ENCODE results near the gene MYO15B. TPM values are rescaled to one million over a fixed set of nuclear protein-coding genes. Genes with fewer than 3 reads are reported as not detected.

MYO15B gene
- total RNA-seq, 1 donor from 2014 or later: 285 TPM

DNA sequence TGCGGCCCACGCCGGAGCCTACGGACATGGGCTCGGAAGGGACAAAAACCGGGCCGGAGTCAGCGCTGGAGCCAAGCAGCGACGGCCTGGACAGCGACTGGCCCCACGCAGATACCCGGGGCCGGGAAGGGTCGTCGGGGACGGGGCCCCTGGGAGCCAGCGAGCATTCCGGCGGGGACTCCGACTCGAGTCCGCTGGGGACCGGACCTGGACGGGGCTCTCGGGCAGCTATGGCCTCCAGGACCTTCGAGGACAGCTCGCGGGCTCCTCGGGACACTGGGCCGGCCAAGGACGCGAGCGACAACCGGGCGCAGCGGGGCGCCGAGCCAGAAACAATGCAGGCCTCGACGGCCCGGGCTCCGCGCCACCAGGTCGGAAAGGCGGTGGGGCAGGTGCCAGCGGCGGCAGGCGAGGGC is 1.0 kb downstream of the MYO15B start:
- Histone ChIP-seq H3K36me3 (no peaks in the 10 kb centered on the region), H3K27me3 (no peaks in the 10 kb centered on the region), H3K9me3 (no peaks in the 10 kb centered on the region), H3K27ac (peak overlapping the region; percentile 86 to 87), H3K4me3 (peak overlapping the region; percentile 71 to 79), H3K4me1 (no peaks in the 10 kb centered on the region)
- DNase-seq (ENCODE audit: low spot score in 2 of 2): peak in 1 of 2 donors; percentile 76
- TF ChIP-seq, protein P1, sequence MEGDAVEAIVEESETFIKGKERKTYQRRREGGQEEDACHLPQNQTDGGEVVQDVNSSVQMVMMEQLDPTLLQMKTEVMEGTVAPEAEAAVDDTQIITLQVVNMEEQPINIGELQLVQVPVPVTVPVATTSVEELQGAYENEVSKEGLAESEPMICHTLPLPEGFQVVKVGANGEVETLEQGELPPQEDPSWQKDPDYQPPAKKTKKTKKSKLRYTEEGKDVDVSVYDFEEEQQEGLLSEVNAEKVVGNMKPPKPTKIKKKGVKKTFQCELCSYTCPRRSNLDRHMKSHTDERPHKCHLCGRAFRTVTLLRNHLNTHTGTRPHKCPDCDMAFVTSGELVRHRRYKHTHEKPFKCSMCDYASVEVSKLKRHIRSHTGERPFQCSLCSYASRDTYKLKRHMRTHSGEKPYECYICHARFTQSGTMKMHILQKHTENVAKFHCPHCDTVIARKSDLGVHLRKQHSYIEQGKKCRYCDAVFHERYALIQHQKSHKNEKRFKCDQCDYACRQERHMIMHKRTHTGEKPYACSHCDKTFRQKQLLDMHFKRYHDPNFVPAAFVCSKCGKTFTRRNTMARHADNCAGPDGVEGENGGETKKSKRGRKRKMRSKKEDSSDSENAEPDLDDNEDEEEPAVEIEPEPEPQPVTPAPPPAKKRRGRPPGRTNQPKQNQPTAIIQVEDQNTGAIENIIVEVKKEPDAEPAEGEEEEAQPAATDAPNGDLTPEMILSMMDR (IDR thresholded peaks at IDR 0.05): no peak
- intact Hi-C loops (cut with DNase I): loop anchor here (1.0 kb wide), 2 partner anchors 63 to 162 kb away; partner anchors contain the start of gene LLGL2

DNA sequence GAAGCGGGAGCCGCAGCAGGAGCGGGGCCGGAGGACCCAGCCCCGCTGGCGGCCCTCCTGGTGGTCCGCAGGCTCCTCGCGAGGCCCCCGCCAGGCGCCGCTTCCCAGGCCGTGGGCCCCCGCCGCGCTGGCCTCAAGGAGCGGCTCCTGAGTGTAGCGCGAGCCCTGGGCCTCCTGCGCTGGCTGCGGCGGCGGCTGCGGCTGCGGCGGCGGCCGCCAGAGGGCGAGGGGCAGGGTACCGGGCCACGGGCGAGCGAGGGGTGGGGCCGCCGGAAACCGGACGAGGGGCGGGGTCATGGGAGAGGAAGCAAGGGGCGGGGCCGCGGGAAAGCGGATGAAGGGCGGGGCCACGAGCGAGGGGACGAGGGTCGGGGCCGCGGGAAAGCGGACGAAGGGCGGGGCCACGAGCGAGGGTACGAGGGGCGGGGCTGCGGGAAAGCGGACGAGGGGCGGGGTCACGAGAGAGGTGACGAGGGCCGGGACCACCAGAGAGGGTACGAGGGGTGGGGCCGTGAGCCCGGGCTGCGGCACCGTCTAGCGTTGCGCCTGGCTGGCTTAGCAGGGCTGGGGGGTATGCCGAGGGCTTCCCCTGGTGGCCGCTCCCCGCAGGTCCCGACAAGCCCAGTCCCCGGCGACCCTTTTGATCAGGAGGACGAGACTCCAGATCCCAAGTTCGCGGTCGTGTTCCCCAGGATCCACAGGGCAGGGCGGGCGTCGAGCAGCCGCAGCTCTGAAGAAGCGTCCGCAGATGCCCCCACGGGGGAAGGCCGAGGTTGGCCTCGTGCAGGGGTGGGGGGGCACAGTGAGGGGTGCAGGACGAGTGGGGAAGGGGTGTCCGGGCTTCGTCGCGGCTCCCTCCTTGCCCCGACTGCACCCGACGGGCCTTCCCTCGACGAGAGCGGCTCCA is 1.7 kb downstream of the MYO15B start:
- Histone ChIP-seq H3K4me1 (no peaks in the 10 kb centered on the region), H3K36me3 (no peaks in the 10 kb centered on the region), H3K27ac (peak overlapping the region; percentile 86 to 87), H3K9me3 (no peaks in the 10 kb centered on the region), H3K27me3 (no peaks in the 10 kb centered on the region), H3K4me3 (peak overlapping the region; percentile 71 to 79)
- TF ChIP-seq, protein P1 (IDR thresholded peaks at IDR 0.05): peak; percentile 46 to 97 (median 53)
- intact Hi-C loops (cut with DNase I): loop anchor here (1.0 kb wide), 2 partner anchors 64 to 163 kb away; partner anchors contain the start of gene LLGL2
- DNase-seq (ENCODE audit: low spot score in 2 of 2): peak; percentile 54 to 93

DNA sequence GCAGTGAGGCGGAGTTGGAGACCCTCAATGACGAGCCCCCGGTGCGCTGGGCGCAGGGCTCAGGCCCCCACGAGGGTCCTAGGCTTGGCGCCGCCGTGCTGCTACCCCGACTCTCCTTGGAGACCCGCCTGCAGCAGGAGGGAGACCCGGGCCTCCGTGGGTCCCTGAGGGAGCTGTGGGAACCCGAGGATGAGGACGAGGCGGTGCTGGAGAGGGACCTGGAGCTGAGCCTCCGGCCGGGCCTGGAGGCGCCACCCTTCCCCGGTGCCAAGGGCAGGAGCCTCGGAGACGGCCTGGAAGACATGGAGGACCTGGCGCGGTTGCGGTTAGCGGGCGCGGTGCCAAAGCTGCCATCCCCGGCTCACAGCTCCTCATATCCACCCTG is 2.3 kb downstream of the MYO15B start:
- intact Hi-C loops (cut with DNase I): loop anchor here (1.0 kb wide), 2 partner anchors 65 to 164 kb away; partner anchors contain the start of gene LLGL2
- no peaks in the 10 kb centered on the region for H3K4me1 ChIP-seq
- no peaks in the 10 kb centered on the region for H3K27me3 ChIP-seq
- H3K36me3 ChIP-seq: no peaks in the 10 kb centered on the region
- H3K4me3 ChIP-seq: peak overlapping the region; percentile 71 to 79
- TF ChIP-seq, protein P1 (IDR thresholded peaks at IDR 0.05): no peak
- H3K27ac ChIP-seq: peak overlapping the region; percentile 86 to 87
- H3K9me3 ChIP-seq: no peaks in the 10 kb centered on the region
- no peak for DNase-seq (ENCODE audit: low spot score in 2 of 2)

DNA sequence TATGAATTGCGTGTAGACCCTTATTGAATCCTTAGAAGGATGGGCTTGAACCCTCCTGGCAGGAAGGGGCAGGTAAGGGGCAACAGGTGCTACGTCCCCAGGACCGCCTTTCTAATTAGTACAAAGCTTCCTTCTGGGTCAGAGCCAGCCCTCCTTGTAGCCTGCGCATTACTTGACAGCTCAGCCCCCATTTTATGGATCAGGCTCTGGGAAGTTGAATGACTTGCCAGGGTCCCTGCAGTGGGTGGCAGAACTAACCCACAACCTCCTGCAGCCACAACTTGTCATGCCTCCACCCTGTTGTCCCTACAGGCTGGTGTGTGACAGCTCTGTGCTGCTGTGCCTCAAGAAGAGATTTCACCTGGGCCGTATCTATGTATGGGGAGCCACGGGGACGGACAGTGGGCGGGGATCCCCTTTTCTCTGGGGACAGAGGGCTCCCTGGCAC is 2.7 kb downstream of the MYO15B start:
- no peaks in the 10 kb centered on the region for H3K27me3 ChIP-seq
- peak overlapping the region in 1 of 2 donors; percentile 71 for H3K4me3 ChIP-seq
- no peaks in the 10 kb centered on the region for H3K36me3 ChIP-seq
- no peak overlapping the region for H3K27ac ChIP-seq
- H3K9me3 ChIP-seq: no peaks in the 10 kb centered on the region
- intact Hi-C loops (cut with DNase I): no loop called here
- H3K4me1 ChIP-seq: no peaks in the 10 kb centered on the region
- TF ChIP-seq, protein P1 (IDR thresholded peaks at IDR 0.05): no peak
- no peak for DNase-seq (ENCODE audit: low spot score in 2 of 2)

DNA sequence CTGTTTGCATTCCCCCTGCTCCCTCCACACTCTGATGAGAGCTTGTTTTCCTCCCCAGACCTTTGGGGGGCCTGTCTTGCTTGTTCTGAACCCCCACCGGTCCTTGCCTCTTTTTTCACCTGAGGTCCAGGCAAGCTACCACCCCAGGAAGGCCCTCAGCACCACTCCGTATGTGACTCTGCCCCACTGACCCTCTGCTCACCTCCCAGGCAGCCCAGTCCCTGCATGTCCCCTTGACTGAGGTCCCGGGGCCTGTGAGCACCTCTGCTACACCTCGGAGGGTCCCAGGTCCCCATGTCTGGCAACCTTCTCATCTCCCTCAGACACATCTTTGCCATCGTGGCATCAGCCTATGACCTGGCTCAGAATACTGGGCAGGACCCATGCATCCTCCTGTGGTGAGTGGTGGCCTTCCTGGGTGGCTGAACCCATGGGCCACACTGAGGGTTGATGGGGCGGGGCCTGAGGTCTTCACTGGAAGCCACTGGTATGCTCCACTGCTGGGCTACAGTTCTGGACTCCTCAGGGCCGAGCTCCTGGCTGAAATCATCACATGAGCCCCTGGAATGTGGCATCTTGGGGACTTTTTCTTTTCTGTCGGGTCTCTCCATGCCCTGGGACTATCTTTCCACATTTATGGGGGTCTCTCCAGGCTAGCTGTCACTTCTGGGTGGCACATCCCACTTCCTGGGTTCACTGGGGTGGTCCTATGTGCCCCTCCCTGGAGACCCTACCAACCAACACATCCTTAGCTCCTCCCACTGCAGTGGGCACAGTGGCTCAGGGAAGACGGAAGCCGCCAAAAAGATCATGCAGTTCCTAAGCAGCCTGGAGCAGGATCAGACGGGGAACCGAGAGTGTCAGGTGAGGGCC is 3.5 kb downstream of the MYO15B start:
- TF ChIP-seq, protein P1 (IDR thresholded peaks at IDR 0.05): no peak
- no peak overlapping the region for H3K4me3 ChIP-seq
- H3K36me3 ChIP-seq: no peaks in the 10 kb centered on the region
- H3K27me3 ChIP-seq: no peaks in the 10 kb centered on the region
- intact Hi-C loops (cut with DNase I): no loop called here
- H3K9me3 ChIP-seq: no peaks in the 10 kb centered on the region
- H3K4me1 ChIP-seq: no peaks in the 10 kb centered on the region
- no peak for DNase-seq (ENCODE audit: low spot score in 2 of 2)
- H3K27ac ChIP-seq: no peak overlapping the region
